Psoas muscle (tissue), 8 donors: ENCODE data around the gene SMTN. TPM values are rescaled to one million over a fixed set of nuclear protein-coding genes. Genes with fewer than 3 reads are reported as not detected.

Experiments
- ATAC-seq, 4 donors: fragments of 200-7000 bp; cut with Tn5 transposase; one replicate each; pipeline ENCODE4 v1.9.1; 2020; ENCODE audit warnings: moderate library complexity in 3 of 4, mild to moderate bottlenecking in 2 of 4
- DNase-seq, 2 donors: peaks; one replicate each; pipeline ENCODE4 v3.0.0-alpha.2; 2020
- H3K27ac ChIP-seq: fragments of 200-600 bp; one replicate; pipeline ENCODE4 v1.8.0; 2022
- H3K27me3 ChIP-seq, 3 donors: fragments of 200-600 bp in 1 of 3; one replicate each; pipeline versions ENCODE4 v1.6.1 to v1.8.0; 2013 to 2022; ENCODE audit warnings: low read length in 2 of 3, mild to moderate bottlenecking in 2 of 3, moderate library complexity in 1 of 3; ENCODE audit not compliant: insufficient read depth in 3 of 3
- H3K36me3 ChIP-seq, 2 donors: fragments of 200-600 bp in 1 of 2; one replicate each; pipeline versions ENCODE4 v1.6.1 to v1.8.0; 2013 to 2022; ENCODE audit warnings: low read depth in 1 of 2, mild to moderate bottlenecking in 1 of 2, moderate library complexity in 1 of 2; ENCODE audit not compliant: insufficient read depth in 1 of 2
- H3K4me1 ChIP-seq: fragments of 200-600 bp; one replicate; pipeline ENCODE4 v1.8.0; 2022
- H3K4me3 ChIP-seq: fragments of 200-600 bp; one replicate; pipeline ENCODE4 v1.8.0; 2022; ENCODE audit warnings: mild to moderate bottlenecking
- H3K9me3 ChIP-seq: fragments of 200-600 bp; one replicate; pipeline ENCODE4 v1.8.0; 2022
- CTCF ChIP-seq: fragments of 200-600 bp; IDR thresholded peaks from one replicate; pipeline ENCODE4 v1.8.0; 2022; ENCODE audit warnings: antibody characterized with exemption
- WGBS, 3 donors: extraction: QIAGEN DNeasy Blood & Tissue Kit; methylation state at CpG; one replicate each; pipeline versions ENCODE4 v1.1.6 to v1.1.7; 2013; 5-methylcytosine and 5-hydroxymethylcytosine counted together
- intact Hi-C, 2 donors: fragments of 100-400 bp; cut with DNase I; formaldehyde crosslinking; loops; one replicate each; pipeline versions ENCODE4 v1.11.0 to v1.14.2; 2022
- polyA plus RNA-seq, 3 donors: library from polyadenylated mRNA; stranded (reverse); fragments of 200-250 nt; gene quantifications; one replicate each; pipeline ENCODE4 v1.2.3, GENCODE V29; 2013
- total RNA-seq, 4 donors: library from RNA; stranded (reverse); fragmentation: NEBNext Ultra II Directional in 2 of 4; extraction: Animal tissue kit (Norgen Biotek cat#: 25700) in 2 of 4; gene quantifications; one replicate each; pipeline versions ENCODE4 v1.2.1 to v1.2.4, GENCODE V29; 2021 to 2023
- donor health status: healthy with polysubstance abuse.
- donor health status: DM: no; HTN: no; CAD: no; lungs with moderate emphysema.
- donor health status: Bipolar disorder and iron deficiency.
- donor health status: healthy.
- donor health status: DM: yes; HTN: yes; CAD: no.
- donor health status: DM: no; HTN: no; CAD: no.
- donor health status: DM: no; HTN: no; CAD: no.
- donor health status: DM: yes; HTN: yes; CAD: no.

SMTN gene
- total and polyA plus RNA-seq, 7 donors = 23.0 to 79.3 (median 43.4) TPM

DNA sequence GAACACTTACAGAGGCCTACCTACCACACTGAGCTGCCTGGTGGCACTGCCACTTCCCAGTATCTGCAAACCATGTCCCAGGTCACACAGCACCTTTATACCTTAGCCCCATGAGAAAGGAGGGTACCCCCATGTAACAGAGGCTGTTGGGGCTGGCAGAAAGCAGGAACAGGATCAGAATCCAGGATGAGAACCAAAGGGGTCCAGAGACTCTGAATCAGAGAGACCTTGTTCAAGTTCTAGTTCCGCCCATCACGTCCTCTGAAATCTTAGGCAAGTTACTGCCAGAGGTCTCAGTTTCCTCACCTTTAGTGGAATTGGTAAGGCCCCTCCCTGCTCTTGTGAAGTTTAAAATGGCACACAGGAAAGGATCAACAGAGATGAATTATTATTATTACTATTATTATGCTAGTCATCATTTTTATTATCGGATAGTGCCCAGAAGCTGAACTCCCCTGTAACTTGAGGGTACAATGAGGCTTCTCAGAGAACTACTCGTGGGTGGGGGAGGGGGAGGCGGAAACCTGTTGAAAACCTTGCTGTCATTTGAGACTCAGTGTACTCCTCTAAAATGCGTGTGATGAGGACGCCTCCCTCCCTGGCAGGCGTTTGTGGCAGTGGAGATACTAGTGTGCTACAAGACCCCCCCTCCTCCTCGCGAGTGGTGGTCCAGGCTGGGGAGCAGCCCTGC lies 17.0 kb downstream of the SMTN start:
- H3K27ac ChIP-seq = no peak overlapping the region
- H3K4me3 ChIP-seq = no peak overlapping the region
- peaks cover 68% of the 10 kb centered on the region for H3K4me1 ChIP-seq
- H3K9me3 ChIP-seq = no peaks in the 10 kb centered on the region
- intact Hi-C loops = no loop called here
- TF ChIP-seq CTCF = no peak
- DNase-seq (no peak), ATAC-seq (no peak)
- H3K36me3 ChIP-seq = peaks cover 0 to 77% of the 10 kb centered on the region in 2 donors
- 79 to 88% (median 81%) methylated on average over 10 of the region's 10 CpGs for WGBS, 3 donors
- H3K27me3 ChIP-seq = no peaks in the 10 kb centered on the region

GRCh38 chr22:31098632-31099110 lies 17.6 kb downstream of the SMTN start:
- DNase-seq (peak in 1 of 2 donors; percentile 69), ATAC-seq (no peak)
- 70 to 76% (median 72%) methylated on average over 31 to 36 of the region's 36 CpGs for WGBS, 3 donors
- no peaks in the 10 kb centered on the region for H3K9me3 ChIP-seq
- peaks cover 72% of the 10 kb centered on the region for H3K4me1 ChIP-seq
- peak overlapping the region; percentile 74 for H3K27ac ChIP-seq
- intact Hi-C loops = no loop called here
- no peak overlapping the region for H3K4me3 ChIP-seq
- TF ChIP-seq CTCF = no peak
- H3K36me3 ChIP-seq = peaks cover 0 to 83% of the 10 kb centered on the region in 2 donors
- H3K27me3 ChIP-seq = no peaks in the 10 kb centered on the region

DNA sequence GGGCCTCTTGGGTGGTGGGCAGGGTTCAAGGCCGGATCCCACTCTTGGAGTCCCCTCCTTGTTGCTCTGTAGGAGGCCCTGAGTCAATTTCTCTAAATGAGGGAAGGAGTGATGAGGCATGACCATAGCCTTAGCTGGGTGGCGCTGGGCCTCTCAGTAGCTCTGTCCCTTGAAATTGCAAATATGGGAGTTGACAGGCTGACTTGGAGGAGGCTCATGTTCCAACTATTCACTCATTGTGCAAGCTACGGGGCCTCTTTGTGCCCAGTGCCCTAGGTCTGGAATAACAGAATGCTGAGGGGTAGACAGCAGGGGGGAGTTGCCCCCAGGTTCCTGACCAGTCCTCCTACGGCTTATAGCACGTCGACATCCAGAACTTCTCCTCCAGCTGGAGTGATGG lies 18.3 kb downstream of the SMTN start:
- peak overlapping the region; percentile 74 for H3K27ac ChIP-seq
- H3K4me3 ChIP-seq = no peak overlapping the region
- intact Hi-C loops = no loop called here
- ATAC-seq = peak; percentile 21 to 40 (median 28)
- WGBS, 3 donors = 78 to 88% (median 79%) methylated on average over 6 of the region's 6 CpGs
- DNase-seq = no peak
- TF ChIP-seq CTCF = no peak
- H3K9me3 ChIP-seq = no peaks in the 10 kb centered on the region
- H3K4me1 ChIP-seq = peaks cover 72% of the 10 kb centered on the region
- peaks cover 0 to 83% of the 10 kb centered on the region in 2 donors for H3K36me3 ChIP-seq
- no peaks in the 10 kb centered on the region for H3K27me3 ChIP-seq

GRCh38 chr22:31099841-31100761 lies 19.0 kb downstream of the SMTN start:
- Histone ChIP-seq H3K27ac (peak overlapping the region; percentile 74), H3K4me1 (peaks cover 64% of the 10 kb centered on the region), H3K9me3 (no peaks in the 10 kb centered on the region), H3K4me3 (no peak overlapping the region), H3K36me3 (peaks cover 0 to 86% of the 10 kb centered on the region in 2 donors), H3K27me3 (no peaks in the 10 kb centered on the region)
- intact Hi-C loops = loop anchor here in 1 of 2 donors (10.0 kb wide), 1 partner anchor 175 kb away; no protein-coding TSS in a partner anchor
- WGBS, 3 donors = 81 to 91% (median 83%) methylated on average over 29 to 34 of the region's 34 CpGs
- peak in 1 of 2 donors; percentile 14 for DNase-seq
- no peak for TF ChIP-seq CTCF
- ATAC-seq = no peak
